IPS-18a (cell line): ENCODE data around the gene SFXN5.

Source experiments
- H3K27ac ChIP-seq: one replicate; pipeline ENCODE4 v1.5.1; 2013; ENCODE audit warnings: low read length
- H3K27me3 ChIP-seq: one replicate; pipeline ENCODE4 v1.6.1; 2013; ENCODE audit warnings: mild to moderate bottlenecking, low read length; ENCODE audit not compliant: control insufficient read depth, insufficient read depth
- H3K36me3 ChIP-seq: one replicate; pipeline ENCODE4 v1.6.1; 2013; ENCODE audit warnings: low read depth, low read length; ENCODE audit not compliant: control insufficient read depth
- H3K4me1 ChIP-seq: one replicate; pipeline ENCODE4 v1.6.1; 2013; ENCODE audit warnings: low read depth, low read length; ENCODE audit not compliant: control insufficient read depth
- H3K4me3 ChIP-seq: one replicate; pipeline ENCODE4 v1.5.1; 2013; ENCODE audit warnings: low read length
- H3K9ac ChIP-seq: one replicate; pipeline ENCODE4 v1.6.1; 2013; ENCODE audit warnings: mild to moderate bottlenecking, low read length, moderate library complexity
- H3K9me3 ChIP-seq: one replicate; pipeline ENCODE4 v1.6.1; 2013; ENCODE audit warnings: low read depth, low read length; ENCODE audit not compliant: control insufficient read depth

Gene SFXN5

GRCh38 chr2:72895759-72896281 lies 175.7 kb downstream of the SFXN5 start:
- Histone ChIP-seq H3K9ac (no peak overlapping the region), H3K9me3 (no peaks in the 10 kb centered on the region), H3K4me1 (peaks cover 9% of the 10 kb centered on the region), H3K27ac (no peak overlapping the region), H3K27me3 (peaks cover 60% of the 10 kb centered on the region), H3K4me3 (no peak overlapping the region), H3K36me3 (no peaks in the 10 kb centered on the region)

GRCh38 chr2:72895154-72895553 lies 176.4 kb downstream of the SFXN5 start:
- Histone ChIP-seq H3K4me1 (peaks cover 9% of the 10 kb centered on the region), H3K27ac (no peak overlapping the region), H3K36me3 (no peaks in the 10 kb centered on the region), H3K27me3 (peaks cover 53% of the 10 kb centered on the region), H3K4me3 (no peak overlapping the region), H3K9me3 (no peaks in the 10 kb centered on the region), H3K9ac (no peak overlapping the region)

- Histone ChIP-seq H3K27ac (no peak overlapping the region), H3K4me1 (peaks cover 9% of the 10 kb centered on the region), H3K36me3 (no peaks in the 10 kb centered on the region), H3K27me3 (peaks cover 59% of the 10 kb centered on the region), H3K9ac (no peak overlapping the region), H3K9me3 (no peaks in the 10 kb centered on the region), H3K4me3 (no peak overlapping the region)
Observed at GRCh38 chr2:72894514-72894913, 177.0 kb downstream of the SFXN5 start.

GRCh38 chr2:72893594-72894319 lies 177.8 kb downstream of the SFXN5 start:
- H3K4me1 ChIP-seq = peaks cover 9% of the 10 kb centered on the region
- no peak overlapping the region for H3K4me3 ChIP-seq
- no peaks in the 10 kb centered on the region for H3K36me3 ChIP-seq
- H3K27ac ChIP-seq = no peak overlapping the region
- no peaks in the 10 kb centered on the region for H3K9me3 ChIP-seq
- H3K9ac ChIP-seq = no peak overlapping the region
- peaks cover 58% of the 10 kb centered on the region for H3K27me3 ChIP-seq

- peaks cover 14% of the 10 kb centered on the region for H3K4me1 ChIP-seq
- peaks cover 62% of the 10 kb centered on the region for H3K27me3 ChIP-seq
- no peak overlapping the region for H3K9ac ChIP-seq
- no peak overlapping the region for H3K4me3 ChIP-seq
- no peaks in the 10 kb centered on the region for H3K9me3 ChIP-seq
- H3K27ac ChIP-seq = no peak overlapping the region
- H3K36me3 ChIP-seq = no peaks in the 10 kb centered on the region
Observed at GRCh38 chr2:72892506-72893173, 178.9 kb downstream of the SFXN5 start.
